Tongue (tissue), 2 donors: ENCODE results near the gene TRA2A. TPM values are rescaled to one million over a fixed set of nuclear protein-coding genes. Genes with fewer than 3 reads are reported as not detected.
"Not testable (repeated sequence)": the region's sequence is repeated elsewhere in the genome, so short reads cannot be mapped to it uniquely, and the experiment has no call there.

Experiments
- DNase-seq: peaks from one replicate; pipeline ENCODE4 v3.0.0-alpha.2; 2015
- total RNA-seq: library from RNA; depleted of rRNA; stranded (reverse); fragments of >200 nt; gene quantifications from one replicate; pipeline ENCODE4 v1.2.3, GENCODE V29; 2014

TRA2A gene
- 56.5 TPM for total RNA-seq

- DNase-seq: peak; percentile 99
Observed at GRCh38 chr7:23531794-23532489, at the start of gene TRA2A. TRA2A (minus strand) TSS chr7:23531981; CDS start chr7:23531824, 157 bp downstream.

GRCh38 chr7:23570592-23571200 is 38.9 kb upstream of the TRA2A start:
- DNase-seq: peak; percentile 83

DNA sequence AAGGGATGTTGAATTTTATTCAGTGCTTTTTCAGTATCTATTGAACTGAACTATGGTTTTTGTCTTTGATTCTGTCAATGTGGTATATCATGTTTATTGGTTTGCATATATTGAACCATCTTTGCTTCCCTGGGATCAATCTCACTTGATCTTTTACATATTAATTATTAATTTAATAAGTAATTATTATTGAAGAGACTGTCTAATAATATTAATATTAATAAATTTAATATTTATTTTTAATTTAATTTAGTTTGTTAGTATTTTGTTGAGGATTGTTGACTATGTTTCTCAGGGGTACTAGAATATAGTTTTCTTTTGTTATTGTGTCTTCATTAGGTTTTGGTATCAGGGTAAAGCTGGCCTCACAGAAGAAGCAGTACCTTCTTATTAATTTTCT is 26.5 kb upstream of the TRA2A start:
- DNase-seq: no peak

- no peak for DNase-seq
Observed at GRCh38 chr7:23547662-23548061, 15.9 kb upstream of the TRA2A start.

GRCh38 chr7:23546897-23547572 is 15.3 kb upstream of the TRA2A start:
- DNase-seq: peak; percentile 96

- no peak for DNase-seq
Observed at GRCh38 chr7:23545493-23545892, 13.7 kb upstream of the TRA2A start.

DNA sequence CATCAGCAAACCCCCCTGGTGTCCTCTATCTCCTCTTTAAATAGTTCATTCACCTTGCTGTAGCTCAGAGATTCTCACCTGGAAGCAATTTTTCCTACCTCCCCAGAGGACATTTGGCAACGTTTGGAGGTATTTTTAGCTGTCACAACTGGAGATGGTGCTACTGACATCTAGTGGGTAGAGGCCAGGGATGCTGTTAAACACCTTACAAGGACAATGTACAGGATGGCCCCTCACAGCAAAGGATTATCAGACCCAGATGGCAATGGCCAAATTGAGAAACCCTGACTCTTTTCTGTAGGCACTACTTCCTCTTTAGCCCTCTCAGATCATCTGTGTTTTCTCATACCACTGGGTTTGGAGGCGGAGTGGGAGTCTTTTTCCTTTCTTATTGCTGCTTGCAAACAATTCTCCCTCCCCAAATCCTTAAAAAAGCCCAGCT is 13.2 kb upstream of the TRA2A start:
- peak; percentile 61 for DNase-seq

GRCh38 chr7:23542752-23543151 is 11.0 kb upstream of the TRA2A start:
- DNase-seq: no peak

- DNase-seq: no peak
Observed at GRCh38 chr7:23539494-23539907, 7.7 kb upstream of the TRA2A start.

DNA sequence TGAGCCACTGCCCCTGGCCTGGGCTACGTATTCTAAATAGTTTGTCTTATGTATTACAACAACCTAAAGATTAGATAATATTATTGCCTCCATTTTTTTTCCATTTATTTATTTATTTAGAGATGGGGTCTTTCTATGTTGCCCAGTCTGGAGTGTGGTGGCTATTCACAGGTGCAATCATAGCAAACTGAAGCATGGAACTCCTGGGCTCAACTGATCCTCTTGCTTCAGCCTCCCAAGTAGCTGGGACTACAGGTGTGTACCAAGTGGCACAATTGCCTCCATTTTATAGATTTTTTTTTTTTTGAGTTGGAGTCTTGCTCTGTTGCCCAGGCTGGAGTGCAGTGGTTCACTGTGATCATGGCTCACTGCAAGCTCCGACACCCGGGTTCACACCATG is 6.5 kb upstream of the TRA2A start:
- no peak for DNase-seq

DNA sequence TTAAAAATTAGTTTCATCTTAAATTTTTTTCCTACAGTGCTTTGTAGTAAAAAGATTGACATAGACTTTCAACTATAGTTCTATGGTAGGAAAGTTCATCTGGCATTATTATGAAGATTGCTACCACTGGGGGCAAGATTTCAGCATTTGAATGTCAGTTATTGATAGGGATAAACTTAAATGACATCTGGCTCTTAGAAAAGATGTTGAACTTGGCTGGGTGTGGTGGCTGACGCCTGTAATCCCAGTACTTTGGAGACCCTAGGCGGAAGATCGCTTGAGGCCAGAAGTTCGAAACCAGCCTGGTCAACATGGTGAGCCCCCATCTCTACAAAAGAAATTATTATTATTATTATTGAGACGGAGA is 1.4 kb upstream of the TRA2A start:
- no peak for DNase-seq

DNA sequence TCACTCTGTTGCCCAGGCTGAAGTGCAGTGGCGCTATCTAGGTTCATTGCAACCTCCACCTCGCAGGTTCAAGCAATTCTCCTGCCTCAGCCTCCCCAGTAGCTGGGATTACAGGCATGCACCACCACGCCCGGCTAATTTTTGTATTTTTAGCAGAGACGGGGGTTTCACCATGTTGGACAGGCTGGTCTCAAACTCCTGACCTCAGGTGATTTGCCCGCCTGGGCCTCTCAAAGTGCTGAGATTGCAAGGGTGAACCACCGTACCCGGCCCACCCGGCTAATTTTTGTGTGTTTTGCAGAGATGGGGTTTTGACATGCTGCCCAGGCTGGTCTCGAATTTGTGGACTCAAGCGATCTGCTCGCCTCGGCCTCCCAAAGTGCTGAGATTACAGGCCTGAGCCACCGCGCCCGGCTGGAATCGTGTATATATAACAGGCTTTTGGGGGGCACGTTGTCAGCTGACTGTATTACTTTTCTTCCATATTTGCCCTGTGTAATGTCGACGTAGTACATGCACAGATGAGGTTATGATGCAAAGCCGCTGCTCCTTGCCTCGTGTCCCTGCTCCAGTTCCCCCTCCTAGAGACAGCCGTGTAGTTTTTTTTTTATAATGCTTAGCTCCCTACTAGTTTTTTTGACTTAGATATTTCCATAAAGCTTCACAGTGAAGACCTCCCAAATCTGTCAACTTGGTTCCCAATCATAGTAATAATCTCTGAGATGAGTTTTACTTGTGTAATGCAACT is 883 bp upstream of the TRA2A start:
- DNase-seq: no peak

GRCh38 chr7:23531050-23531793 is 559 bp downstream of the TRA2A start:
- DNase-seq: peak; percentile 81

- DNase-seq: peak; percentile 65
Observed at GRCh38 chr7:23530405-23530804, 1.4 kb downstream of the TRA2A start.

GRCh38 chr7:23529262-23529859 is 2.4 kb downstream of the TRA2A start:
- no peak for DNase-seq

DNA sequence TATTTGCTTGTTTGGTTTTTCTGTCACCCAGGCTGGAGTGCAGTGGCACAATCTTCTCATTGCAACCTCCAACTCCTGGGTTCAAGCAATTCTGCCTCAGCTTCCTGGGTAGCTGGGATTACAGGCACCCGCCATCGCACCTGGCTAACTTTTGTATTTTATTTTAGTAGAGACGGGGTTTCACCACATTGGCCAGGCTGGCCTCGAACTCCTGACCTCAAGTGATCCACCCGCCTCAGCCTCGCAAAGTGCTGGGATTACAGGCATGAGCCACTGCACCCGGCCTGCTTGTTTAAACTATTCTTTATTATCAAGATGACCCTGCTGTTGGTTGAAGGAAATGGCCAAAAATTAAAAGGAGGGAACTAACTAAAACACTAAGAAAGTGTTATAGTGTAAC is 6.2 kb downstream of the TRA2A start:
- DNase-seq: not testable (repeated sequence)

GRCh38 chr7:23524473-23524872 is 7.3 kb downstream of the TRA2A start:
- no peak for DNase-seq

GRCh38 chr7:23523486-23524075 is 8.2 kb downstream of the TRA2A start:
- DNase-seq: peak; percentile 48

DNA sequence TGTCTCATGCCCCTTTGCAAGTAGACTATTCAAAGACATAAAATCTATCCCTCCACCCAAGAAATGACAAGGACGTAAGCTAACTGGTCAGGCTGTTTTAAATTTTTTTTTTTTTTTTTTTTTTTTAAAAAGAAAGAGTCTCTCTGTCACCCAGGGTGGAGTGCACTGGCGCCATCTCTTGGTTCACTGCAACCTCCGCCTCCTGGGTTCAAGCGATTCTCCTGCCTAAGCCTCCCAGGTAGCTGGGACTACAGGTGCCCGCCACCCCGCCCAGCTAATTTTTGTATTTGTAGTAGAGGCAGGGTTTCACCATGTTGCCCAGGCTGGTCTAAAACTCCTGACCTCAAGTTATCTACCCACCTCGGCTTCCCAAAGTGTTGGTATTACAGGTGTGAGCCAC is 11.2 kb downstream of the TRA2A start:
- no peak for DNase-seq

DNA sequence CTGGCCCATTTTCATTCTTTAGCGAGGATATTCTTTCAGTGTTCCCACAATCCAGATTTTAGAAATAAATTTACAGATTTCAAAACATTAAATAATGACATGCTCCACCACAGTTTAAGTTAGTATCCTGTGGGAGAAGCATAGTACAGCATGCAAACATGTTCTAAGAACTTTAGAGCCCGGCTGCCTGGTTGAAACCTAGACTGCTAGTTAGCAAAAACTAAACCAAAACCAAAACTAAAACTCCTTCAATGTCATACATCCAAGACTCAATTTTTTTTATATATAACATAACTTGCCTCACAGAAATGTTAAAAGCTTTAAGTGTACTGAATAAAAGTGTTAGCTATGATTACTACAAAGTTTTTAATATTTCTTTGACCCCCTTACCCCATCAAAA is 17.0 kb downstream of the TRA2A start:
- no peak for DNase-seq

DNA sequence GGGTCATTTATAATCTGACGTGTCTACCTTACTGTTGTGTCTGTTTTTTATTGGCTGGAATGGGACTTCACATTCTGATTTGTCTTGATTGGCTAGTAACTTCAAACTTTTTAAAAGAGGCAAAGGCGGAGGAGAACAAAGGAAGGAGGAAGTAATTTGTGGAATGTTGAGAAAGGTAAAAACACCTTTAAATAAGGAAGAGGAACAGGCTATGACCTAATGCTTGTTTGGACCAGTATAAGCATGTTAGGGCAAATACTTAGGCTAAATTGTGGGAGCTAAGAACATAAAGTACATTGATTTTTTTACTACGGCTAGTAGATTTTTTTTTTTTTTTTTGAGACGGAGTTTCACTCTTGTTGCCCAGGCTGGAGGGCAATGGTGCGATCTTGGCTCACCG is 18.0 kb downstream of the TRA2A start:
- DNase-seq: not testable (repeated sequence)
